Stimulated activated CD4-positive, alpha-beta T cell treated with anti-CD3 and anti-CD28 coated beads, Interleukin-2, amount 100 ng/mL, for 48 hours (primary cell): Measurements from ENCODE around the gene SLAMF6.

Experiments used
- DNase-seq, 2 donors: peaks; one replicate each; pipeline ENCODE4 v3.0.0-alpha.2; 2020

Gene SLAMF6

GRCh38 chr1:160460683-160461287, 62.3 kb downstream of the SLAMF6 start:
- DNase-seq, result no peak

DNA sequence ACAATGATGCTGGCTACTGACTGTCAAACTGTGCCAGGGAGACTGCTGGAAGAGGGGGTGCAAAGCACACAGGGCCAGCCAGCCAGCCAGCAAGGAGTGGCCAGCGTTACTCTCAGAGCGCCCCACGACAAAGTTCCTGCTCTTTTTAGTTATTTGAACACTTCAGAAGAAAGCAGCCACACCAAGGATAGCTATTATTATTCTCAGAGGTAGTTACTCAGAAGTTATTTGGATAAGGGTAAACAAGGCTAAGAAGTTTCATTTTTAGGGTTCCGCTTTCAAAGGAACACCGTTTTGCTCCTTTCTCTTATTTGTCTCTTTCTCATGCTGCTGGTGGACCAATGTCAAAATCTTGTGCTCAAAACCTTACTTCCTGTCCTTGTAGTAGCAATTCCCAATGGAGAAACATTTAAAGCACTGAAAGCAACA, 62.8 kb downstream of the SLAMF6 start:
- no peak for DNase-seq

DNA sequence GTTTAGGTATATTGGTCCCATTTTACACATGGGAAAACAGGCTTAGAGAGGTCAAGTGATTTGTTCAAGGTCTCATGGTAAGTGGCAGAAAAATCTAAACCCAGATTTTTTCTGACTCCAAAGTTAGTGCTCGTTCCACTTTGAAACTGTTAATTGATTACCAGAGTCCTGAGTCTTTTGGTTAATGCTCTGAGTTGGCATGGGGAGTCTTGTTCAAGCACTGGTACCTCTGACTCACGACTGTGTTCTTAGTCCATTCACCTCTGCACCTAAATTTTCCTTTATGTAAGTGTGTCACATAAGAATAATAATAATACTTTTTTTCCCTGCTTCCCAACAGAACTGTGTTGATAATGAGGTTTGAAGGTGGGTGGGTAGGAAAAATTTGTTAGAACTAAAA, 63.4 kb downstream of the SLAMF6 start:
- DNase-seq, result no peak

- no peak for DNase-seq
These were observed 64.0 kb downstream of the SLAMF6 start for GRCh38 chr1:160459056-160459455.

DNA sequence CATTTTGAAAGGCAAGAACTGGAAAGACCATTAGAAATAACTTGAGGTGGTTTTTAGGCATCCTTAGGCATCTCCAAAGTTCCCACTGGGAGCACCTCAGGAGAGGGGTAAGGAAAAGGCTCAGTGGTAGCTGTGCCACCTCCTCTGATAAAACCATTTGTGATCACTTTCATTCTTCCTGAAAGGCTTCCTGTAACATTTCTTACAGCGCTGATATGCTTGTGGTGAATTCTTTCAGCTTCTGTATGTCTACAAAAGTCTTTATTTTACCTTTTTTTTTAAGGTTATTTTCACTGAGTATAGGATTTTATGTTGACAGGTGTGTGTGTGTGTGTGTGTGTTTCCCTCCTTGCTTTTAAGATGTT, 67.9 kb downstream of the SLAMF6 start:
- no peak for DNase-seq

DNA sequence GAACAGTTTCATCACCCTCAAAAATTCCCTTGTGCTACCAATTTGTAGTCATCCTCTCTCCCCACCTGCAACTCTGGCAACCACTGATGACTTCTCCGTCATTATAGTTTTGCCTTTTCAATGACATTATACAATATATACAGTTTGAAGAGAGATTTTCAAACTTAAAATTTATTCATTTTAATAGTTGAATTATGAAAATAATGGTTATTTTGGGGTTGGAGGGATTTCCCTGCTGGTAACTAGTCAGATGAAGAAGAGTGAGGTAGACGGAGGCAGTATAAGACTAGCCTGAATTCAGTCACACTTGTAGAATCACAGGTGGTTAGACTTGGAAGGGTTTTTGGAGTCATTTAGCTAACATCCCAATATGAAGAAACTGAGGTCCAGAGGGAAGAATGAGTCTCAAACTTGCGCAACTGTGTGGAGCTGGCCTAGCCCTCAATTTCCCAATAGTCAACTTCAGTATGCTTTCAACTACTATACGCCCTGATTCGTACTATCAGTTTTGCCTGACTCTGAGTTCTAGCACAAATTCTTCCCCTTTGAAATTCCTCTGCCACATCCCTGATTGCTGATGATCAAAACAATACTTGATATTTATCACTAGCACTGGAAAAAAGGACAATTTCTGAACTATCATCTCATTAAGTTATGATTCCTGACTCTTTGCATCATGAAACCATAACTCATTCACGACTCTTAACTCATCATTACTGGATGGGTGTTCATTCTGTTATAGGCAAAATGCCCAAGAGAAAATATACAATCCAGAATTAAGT, 68.5 kb downstream of the SLAMF6 start:
- DNase-seq, result no peak

DNA sequence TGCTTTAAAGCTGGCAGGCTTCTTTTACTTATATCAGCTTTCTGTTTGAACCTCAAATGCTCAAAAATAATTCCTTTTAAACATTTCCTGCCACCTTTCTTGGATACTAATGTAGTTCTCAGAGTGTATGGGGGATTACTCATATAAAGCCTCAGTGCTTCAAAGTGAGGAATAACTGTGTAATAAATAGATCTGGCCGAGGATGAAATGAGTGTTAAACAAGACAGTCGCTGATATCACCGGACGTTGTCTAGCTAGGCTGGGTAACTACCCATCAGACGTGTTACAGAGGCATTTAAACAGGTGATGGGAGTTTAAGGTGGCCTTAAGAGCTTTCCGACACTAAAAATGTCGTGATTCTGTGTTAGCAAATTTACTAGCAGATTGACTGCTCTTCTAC, 69.6 kb downstream of the SLAMF6 start:
- no peak for DNase-seq

- no peak for DNase-seq
These were observed 71.2 kb downstream of the SLAMF6 start for GRCh38 chr1:160451859-160452232.

DNA sequence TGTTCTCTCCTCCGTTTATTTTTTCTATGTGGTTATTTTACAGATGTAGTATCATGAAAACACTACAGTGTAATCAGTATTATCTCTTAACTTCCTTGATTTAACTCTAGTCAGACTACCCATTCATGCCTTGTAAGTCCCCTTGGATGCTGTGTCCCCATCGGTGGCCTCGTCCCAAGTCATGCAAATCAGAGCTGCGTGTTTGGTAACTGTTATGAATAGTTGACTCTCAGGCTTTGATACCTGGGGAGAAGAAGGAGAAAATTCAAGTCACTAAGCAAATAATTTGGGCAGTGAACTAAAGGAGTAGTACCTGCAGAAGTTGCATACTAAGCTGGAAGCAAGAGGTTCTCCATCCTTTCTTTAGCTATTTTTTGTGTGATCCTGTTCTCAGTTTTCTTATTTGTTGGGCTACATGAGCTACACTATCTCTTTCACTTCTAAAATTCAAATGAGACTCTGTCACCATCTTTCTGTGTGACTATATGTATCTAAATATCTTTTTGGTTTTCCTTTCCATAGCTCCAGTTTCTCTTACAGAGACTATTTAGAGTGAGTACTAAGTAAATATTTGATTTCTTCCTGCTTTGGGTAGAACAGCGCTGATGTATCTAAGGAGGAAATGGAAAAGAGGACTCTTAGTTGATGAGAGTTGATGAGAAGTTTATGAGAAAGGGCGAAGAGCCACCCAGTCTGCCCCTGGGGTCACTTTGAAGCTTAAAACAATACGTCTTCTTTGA, 71.8 kb downstream of the SLAMF6 start:
- DNase-seq, result no peak

DNA sequence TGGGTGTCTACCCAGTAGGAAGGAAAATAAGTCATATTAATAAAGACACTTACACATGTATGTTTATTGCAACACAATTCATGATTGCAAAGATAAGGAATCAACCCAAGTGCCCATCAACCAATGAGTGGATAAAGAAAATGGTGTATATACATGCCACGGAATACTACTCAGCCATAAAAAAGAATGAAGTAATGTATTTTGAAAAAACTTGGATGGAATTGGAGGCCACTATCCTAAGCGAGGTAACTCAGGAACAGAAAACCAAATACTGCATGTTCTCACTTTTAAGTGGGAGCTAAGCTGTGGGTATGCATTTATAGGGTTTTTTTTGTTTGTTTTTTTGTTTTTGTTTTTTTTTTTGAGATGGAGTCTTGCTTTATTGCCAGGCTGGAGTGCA, 73.6 kb downstream of the SLAMF6 start:
- no peak for DNase-seq

- no peak for DNase-seq
These were observed 76.0 kb downstream of the SLAMF6 start for GRCh38 chr1:160446945-160447600.

- DNase-seq, result no peak
These were observed 83.3 kb downstream of the SLAMF6 start for GRCh38 chr1:160439718-160440117.

- no peak for DNase-seq
These were observed 84.1 kb downstream of the SLAMF6 start for GRCh38 chr1:160438935-160439334.

GRCh38 chr1:160438317-160438918, 84.6 kb downstream of the SLAMF6 start:
- DNase-seq, result no peak

- DNase-seq, result no peak
These were observed 85.4 kb downstream of the SLAMF6 start for GRCh38 chr1:160437432-160438316.

DNA sequence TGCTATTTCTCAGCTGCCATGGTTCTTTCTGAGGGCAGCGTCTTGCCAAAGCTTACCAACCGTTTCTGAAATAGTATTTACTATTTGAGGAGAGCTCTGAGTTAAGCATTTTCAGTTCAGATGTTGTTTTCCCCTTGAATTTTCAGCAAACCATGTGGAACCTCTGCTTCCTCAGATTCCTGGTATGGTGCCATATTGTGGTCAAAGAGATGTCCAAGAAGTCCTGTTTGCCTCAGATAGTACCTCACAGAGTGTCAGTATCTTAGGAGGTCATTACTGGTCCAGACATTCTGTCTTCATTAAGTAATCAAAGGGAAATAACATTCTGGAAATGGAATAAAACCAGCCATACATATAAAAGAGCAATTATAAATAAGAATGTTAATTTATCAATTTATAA, 86.1 kb downstream of the SLAMF6 start:
- DNase-seq, result no peak
